SU-DHL-6 (cell line): Measurements from ENCODE around the gene TMEM116.

ENCODE experiments used
- CTCF ChIP-seq: fragments of 200-600 bp; sonication (generic); IDR thresholded peaks from one replicate; pipeline ENCODE4 v1.5.1; 2017; ENCODE audit warnings: antibody characterized with exemption, mild to moderate bottlenecking, low read length, moderate library complexity; ENCODE audit not compliant: insufficient read depth, poor library complexity, severe bottlenecking
- EZH2phosphoT487 ChIP-seq: fragments of 200-600 bp; sonication (generic), shearing (Covaris generic); conservative IDR thresholded peaks from 2 replicates; pipeline ENCODE4 v1.6.1; 2018; ENCODE audit warnings: mild to moderate bottlenecking, antibody characterized with exemption, low read length, moderate library complexity, mixed read lengths

- TF ChIP-seq CTCF, result no peak
- no peak for TF ChIP-seq EZH2phosphoT487
Measured at GRCh38 chr12:111905502-111905901, 107.5 kb downstream of the TMEM116 start.
